Middle frontal gyrus (tissue), 1 donor: ENCODE data around the gene PROX1.
"Not testable (repeated sequence)": the region's sequence is repeated elsewhere in the genome, so short reads cannot be mapped to it uniquely, and the experiment has no call there.

ENCODE experiments used
- DNase-seq: peaks from one replicate; pipeline ENCODE4 v3.0.0-alpha.2; 2015; ENCODE audit warnings: low spot score; ENCODE audit errors: extremely low spot score

Gene PROX1

GRCh38 chr1:214067397-214067796 is 79.6 kb downstream of the PROX1 start:
- DNase-seq, result no peak

- no peak for DNase-seq
Observed at GRCh38 chr1:214067853-214068703, 80.3 kb downstream of the PROX1 start.

GRCh38 chr1:214068979-214069378 is 81.2 kb downstream of the PROX1 start:
- no peak for DNase-seq

- no peak for DNase-seq
Observed at GRCh38 chr1:214071469-214071868, 83.7 kb downstream of the PROX1 start.

GRCh38 chr1:214072426-214073157 is 84.8 kb downstream of the PROX1 start:
- DNase-seq, result no peak

GRCh38 chr1:214074477-214074876 is 86.7 kb downstream of the PROX1 start:
- no peak for DNase-seq

GRCh38 chr1:214075305-214075998 is 87.7 kb downstream of the PROX1 start:
- no peak for DNase-seq

GRCh38 chr1:214075999-214076707 is 88.4 kb downstream of the PROX1 start:
- DNase-seq, result no peak

GRCh38 chr1:214076708-214077065 is 88.9 kb downstream of the PROX1 start:
- no peak for DNase-seq

GRCh38 chr1:214078950-214079349 is 91.2 kb downstream of the PROX1 start:
- DNase-seq, result no peak

- DNase-seq, result no peak
Observed at GRCh38 chr1:214085325-214085724, 97.6 kb downstream of the PROX1 start.

- no peak for DNase-seq
Observed at GRCh38 chr1:214086945-214087344, 99.2 kb downstream of the PROX1 start.

- not testable (repeated sequence) for DNase-seq
Observed at GRCh38 chr1:214089003-214089402, 101.2 kb downstream of the PROX1 start.
